ENCODE data around the gene THSD7B. TPM values are rescaled to one million over a fixed set of nuclear protein-coding genes. Genes with fewer than 3 reads are reported as not detected.
A peak's percentile ranks its signal among the peaks of the same experiment; 100 is the strongest.

THSD7B gene
- polyA plus RNA-seq, 1 donor = 0.42 TPM

- no peak for DNase-seq (ENCODE audit: low read depth)
Observed at GRCh38 chr2:136801661-136802060, 36.3 kb downstream of the THSD7B start.

- peak; percentile 2 for DNase-seq (ENCODE audit: low read depth)
Observed at GRCh38 chr2:136809998-136810397, 44.7 kb downstream of the THSD7B start.

DNA sequence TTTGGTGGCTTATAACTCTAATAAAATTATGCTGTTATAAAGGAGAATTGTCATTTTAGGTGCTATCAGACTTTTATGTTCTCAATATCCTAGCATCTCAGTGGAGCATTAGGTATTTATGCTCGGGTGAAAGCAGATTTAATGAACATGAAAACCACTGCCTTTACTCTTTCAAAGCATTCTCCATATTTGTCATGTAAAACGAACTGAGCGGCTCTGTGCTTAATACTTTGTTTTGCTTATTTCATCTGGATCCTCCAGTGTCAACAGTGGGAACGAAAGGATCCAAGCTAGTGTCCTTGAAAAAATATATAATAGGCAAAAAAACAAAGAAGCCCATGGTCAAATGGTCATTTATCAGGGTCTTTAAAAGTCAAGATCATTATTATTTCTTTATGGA, 53.5 kb downstream of the THSD7B start:
- DNase-seq (ENCODE audit: low read depth) = no peak

DNA sequence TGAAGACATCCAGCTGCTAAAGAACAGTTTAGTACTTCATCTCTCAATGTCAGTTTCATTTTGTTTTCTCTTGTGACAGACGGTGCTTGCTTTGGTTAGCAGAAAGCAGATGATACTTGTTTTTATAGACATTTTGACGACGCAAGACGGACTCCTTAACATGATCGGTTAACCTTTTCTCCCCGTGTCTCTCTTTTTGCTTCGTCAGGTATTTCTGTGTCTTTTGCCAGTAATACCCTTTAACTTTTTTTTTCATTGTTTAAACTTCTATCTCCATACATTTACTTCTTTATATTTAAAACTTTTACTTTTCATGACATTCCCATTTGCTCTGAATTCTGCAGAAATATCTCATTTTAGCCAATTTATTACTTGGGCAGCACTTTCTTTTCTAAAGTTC, 57.9 kb downstream of the THSD7B start:
- DNase-seq (ENCODE audit: low read depth) = no peak

DNA sequence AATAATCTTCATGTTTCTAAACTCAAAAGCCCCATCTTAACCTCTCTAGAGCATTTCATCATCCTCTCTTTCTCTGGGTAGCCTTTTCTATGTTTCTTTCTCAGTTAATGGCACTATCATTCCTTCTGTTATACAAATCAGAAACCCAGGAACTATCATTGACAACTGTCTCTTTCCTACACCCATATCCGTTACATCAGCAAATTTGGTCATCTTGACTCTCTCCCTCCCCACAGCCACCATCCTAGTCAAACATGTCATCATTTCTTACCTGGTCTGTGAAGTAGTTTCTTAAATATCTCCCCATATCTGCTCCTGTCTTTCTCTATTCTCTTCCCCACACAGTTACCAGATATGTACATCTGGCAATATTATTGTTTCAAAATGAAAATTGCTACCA, 62.8 kb downstream of the THSD7B start:
- DNase-seq (ENCODE audit: low read depth) = no peak

DNA sequence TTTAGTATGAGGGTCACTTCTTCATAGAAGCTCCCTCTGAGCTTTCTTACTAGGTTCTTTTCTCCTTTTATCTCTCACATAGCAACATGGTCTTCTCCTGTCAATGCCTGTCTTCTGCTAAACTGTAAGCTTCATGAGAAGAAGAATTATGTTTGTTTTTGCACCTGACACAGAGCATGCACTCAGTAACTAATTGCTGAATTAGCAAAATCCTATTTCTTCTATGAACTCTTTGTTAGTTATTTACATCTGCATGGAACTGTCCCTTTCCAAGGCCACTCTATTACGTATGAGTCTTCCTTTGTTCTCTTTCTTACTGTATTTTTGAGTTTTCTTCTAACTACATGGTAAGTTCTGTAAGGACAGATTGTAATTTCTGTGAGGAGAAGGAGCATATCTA, 63.4 kb downstream of the THSD7B start:
- no peak for DNase-seq (ENCODE audit: low read depth)

DNA sequence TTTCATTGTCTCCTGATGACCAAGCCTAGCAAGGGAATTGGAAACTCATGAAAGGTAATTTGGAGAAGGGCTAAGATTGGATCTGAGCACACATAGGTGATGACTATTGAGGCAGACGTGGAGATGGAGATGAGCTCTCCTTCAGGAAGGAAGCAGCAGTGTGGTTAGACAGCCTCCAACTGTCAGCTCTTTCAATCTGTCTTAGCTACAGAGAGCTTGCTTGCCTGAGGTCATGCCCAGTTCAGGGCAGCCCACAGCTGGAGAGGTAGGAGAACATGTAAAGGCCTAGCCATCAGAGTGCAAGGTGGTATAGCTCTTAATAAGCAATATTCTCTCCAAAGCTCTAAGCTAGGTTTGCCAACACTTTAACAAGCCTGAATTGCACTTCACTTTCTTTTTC, 79.2 kb downstream of the THSD7B start:
- no peak for DNase-seq (ENCODE audit: low read depth)

DNA sequence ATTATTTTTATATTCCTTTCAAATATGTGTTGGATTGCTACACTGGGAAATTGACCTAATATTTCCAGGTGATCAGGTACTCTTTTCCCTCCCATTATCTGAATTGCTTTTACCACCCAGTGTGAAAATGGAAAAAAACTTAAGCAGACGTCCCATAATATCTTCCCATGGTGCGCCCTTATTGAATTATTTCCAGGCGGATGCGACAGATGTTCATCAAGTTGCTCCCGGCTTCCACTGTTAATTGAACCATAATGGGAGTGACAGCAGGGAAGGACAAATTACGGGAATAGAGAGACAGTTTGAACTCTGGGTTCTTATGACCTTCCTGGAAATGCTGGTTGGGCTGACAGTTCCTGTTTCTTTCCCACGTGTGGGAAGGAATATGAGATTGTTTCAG, 93.3 kb downstream of the THSD7B start:
- no peak for DNase-seq (ENCODE audit: low read depth)

DNA sequence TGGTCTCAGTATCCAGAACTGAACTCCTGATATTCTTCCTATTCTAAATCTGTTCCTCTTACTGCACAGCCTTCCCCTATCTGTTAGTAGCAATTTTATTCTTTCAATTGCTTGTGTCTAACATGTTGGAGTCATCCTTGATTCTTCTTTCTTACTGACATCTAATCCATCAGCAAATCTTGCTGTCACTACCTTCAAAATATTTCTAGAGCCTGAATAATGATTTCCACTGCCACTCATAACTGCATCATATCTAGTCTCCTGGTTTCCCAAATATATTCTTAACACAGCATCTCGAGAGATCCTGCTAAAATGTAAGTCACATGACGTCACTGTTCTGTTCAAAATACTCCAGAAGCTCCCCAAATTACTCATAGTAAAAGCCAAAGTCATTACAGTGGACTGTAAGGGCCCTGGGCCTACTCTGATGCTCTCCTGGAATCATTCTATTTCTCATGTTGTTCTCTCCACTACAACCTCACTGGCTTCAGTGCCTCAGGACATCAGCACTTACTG, 95.2 kb downstream of the THSD7B start:
- no peak for DNase-seq (ENCODE audit: low read depth)

DNA sequence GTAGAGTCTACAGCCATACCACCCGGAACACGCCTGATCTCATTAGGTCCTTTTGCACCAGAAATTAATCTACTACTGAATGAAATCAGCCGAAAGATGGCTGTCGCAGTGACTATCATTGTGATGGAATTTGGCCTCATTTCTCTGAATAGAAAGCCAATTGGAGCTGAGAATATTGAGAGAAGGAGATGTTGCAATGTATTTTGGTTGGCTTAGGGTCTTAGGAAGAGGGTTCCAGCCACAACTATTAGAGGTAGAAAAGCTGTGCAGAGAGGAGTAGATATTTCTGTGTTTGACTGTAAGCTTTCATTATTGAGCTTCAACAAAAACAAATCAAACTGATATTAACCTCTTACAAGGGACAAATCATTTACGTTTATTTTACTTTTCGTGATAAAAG, 98.1 kb downstream of the THSD7B start:
- no peak for DNase-seq (ENCODE audit: low read depth)

DNA sequence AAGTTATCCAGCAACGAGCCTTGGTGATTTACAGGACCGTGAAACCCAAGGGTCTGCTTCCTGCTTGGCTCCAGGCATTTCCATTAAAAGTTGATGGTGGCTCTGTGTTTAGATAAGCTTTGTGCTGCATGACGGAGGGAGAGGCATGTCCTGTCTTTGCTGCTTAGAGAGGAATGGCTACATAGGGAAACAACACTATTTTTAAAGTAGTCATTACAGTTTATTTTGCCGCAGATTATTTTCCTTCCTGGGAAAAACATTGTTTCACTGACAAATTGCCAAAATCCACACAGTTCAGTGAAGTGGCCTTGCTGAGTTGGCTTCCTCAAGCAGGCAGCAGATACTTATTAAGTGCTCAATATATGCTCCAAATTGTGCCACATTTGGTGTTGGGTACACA, 98.5 kb downstream of the THSD7B start:
- DNase-seq (ENCODE audit: low read depth) = no peak

DNA sequence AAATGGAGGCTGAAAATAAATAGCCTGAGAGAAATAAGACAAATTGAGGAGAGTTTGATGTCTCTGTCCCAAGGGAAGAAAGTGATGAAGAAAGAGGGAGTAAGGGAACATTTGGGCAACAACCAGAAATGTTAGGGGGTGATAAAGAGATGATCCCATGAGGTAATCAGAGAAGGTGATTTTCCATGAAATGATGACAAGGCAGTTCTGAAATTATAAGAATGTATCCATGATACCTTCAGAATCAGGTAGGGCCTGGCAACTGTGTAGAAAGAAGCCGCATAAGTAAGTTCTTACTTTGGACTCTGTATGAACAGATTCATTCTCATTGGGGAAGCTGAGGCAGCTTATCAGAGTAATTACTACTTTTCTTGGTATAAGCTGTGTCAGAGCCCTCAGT, 106.1 kb downstream of the THSD7B start:
- no peak for DNase-seq (ENCODE audit: low read depth)

- no peak for DNase-seq (ENCODE audit: low read depth)
Observed at GRCh38 chr2:136874258-136874657, 108.9 kb downstream of the THSD7B start.

DNA sequence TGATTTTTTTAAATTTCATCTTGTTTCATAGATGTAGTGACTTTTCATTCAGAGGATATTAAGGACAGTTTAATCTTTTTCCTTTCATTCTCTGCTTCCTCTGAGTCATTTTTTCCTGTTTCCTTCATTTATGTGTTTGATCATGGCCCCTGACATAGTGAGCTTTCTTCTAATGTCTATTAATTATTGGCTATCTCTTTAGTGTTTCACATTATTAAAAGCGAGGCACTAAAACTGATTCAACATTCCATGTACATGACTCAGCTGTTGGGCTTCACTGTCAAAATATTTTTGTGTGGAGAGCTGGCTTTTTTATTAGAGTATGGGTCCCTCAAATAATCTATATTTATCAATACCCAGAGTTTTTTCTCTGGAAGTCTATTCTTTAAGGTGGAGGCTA, 125.8 kb downstream of the THSD7B start:
- DNase-seq (ENCODE audit: low read depth) = no peak

DNA sequence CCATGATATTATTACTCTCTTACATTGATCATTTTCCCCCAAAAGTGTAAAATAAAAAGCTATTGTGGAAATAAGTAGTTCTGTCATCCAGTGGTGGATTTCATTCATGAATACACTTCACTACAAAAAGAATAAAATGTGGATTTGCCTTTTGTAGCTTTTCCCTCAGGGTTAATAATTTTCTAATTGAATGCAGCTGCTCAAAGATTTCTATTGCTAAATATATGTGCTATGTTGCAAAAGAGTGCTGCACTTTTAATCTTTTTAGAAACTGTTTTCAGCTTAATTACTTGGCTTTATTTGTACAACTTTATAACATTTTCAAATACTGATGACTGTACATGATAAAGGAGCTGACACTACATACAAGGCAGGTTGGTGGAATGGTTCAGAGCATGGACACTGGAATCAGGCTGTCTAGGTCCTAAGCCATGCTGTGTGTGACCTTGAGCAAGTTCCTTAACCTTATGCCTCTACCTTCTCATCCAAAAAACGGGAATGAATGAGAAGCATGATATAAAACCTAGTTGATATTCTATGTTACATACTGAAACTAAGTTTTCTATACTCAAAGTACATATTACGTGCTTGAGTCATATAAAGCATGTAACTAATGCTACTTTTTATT, 128.8 kb downstream of the THSD7B start:
- DNase-seq (ENCODE audit: low read depth) = no peak

DNA sequence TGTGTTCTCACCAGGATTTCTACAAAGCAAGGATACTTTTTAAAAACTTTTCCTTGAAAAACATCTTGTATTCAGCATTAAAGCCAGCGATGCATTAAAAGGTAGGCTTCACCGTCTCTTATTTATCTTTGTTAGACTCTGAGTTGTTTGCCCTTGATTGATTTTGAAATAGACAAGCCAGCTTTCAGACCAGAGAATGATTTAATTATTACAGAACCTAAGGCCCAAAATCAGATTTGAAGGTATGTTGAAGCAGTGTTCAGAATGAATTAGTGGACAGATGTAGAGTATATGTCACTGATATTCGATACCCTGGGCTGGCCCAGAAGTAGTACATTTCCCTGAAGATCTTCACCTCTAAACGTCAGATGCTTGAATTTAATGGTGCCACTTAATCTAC, 136.4 kb downstream of the THSD7B start:
- no peak for DNase-seq (ENCODE audit: low read depth)

DNA sequence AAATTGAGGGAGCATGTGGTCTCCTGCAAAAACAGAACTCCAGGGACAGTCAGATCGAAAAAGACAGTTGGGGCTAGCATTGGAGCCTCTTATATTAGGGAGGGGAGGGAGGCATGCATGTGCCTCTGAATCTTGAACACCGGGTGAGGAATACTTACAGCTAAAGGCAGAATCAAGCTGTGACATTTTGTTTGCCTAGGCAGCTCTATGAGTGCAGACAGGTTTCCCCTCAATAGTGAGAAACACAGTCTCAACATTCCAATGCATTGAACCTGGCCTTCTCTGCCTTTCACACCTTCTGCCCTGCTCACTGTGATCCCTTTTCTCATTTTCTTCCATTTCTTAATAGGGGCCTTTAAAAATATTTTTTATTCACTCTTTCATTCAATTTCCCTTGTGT, 140.4 kb downstream of the THSD7B start:
- no peak for DNase-seq (ENCODE audit: low read depth)

GRCh38 chr2:136909777-136910176, 144.4 kb downstream of the THSD7B start:
- no peak for DNase-seq (ENCODE audit: low read depth)

GRCh38 chr2:136916131-136916530, 150.8 kb downstream of the THSD7B start:
- no peak for DNase-seq (ENCODE audit: low read depth)

GRCh38 chr2:136917411-136917881, 152.1 kb downstream of the THSD7B start:
- DNase-seq (ENCODE audit: low read depth) = peak; percentile 11

DNA sequence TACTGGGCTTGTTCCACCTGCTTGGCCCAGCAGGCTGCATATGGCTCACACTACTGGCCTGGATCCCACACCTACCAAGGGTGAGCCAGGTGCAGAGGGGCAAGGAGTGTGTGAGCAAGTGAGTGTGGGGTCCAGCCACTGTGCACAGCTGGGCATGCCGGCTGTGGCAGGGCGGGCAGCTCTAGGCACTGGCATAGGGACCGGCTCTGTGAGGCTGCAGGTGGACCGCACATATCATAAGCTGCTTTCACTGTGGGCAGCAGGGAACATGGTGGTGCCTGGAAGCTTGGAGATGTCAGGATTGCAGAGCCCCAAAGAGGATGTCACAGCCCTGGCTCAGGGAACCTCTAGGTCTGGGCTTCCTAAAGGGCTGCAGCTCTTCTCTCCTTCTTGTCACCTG, 154.3 kb downstream of the THSD7B start:
- DNase-seq (ENCODE audit: low read depth) = no peak

DNA sequence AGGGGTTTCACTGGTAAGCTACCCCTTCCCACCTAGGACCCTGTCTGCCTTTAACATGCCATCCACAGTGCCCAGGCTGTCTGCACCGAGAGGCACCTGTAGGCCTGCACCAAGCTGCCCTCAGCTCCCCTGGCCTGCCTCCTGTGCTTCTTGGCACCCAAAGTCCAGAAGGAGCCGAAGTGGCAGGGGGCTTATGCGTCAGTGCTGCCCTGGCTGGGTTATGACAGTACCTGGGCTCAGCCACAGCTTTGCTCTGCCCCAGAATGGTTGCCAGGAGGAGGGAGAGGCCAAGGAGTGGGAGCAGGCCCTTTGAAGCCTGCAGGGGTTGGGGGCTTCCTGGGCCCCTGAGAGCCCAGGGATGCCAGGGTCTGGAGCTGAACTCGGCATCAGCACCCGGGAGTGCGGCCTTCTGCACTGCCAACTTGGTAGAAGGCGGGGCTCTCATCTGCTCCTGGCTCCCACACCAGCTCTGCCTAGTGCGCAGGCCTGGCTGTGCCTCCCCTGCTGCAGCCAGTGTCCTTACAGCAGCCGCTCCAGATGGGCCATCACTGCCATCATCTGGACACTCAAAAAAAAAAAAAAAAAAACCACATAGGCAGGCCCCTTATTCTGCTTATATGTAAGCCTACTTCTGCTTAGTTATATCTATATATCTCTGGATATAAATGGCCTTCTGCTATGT, 155.4 kb downstream of the THSD7B start:
- DNase-seq (ENCODE audit: low read depth) = no peak

DNA sequence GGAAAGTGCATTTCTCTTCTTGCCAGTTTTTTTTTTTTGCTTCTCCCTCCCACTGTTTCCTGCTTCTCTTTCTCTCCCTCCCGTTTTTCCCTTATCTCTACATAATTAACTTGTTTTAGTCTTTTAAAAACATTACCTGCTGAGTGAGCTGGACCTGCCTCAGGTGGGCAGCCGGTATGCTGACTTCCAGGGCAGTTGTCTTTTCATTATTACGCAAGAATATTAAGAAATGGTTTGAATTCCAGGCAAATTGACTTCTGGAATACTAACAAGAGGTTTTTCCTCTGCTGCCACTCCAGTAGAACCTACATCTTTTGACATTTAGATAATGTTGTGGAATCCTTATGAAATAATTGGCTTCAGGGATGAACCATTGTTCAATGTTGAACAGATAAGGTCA, 161.8 kb downstream of the THSD7B start:
- no peak for DNase-seq (ENCODE audit: low read depth)

GRCh38 chr2:136929531-136929930, 164.2 kb downstream of the THSD7B start:
- DNase-seq (ENCODE audit: low read depth) = no peak
